NCI-H1417 (cell line): ENCODE measurements around the gene SBDS.
"Not testable (repeated sequence)": the region's sequence is repeated elsewhere in the genome, so short reads cannot be mapped to it uniquely, and the experiment has no call there.

Experiments
- DNase-seq, 3 experiments: peaks; one replicate each; lab custom pipeline; 2025; lab: John Stamatoyannopoulos, UW

SBDS gene

DNA sequence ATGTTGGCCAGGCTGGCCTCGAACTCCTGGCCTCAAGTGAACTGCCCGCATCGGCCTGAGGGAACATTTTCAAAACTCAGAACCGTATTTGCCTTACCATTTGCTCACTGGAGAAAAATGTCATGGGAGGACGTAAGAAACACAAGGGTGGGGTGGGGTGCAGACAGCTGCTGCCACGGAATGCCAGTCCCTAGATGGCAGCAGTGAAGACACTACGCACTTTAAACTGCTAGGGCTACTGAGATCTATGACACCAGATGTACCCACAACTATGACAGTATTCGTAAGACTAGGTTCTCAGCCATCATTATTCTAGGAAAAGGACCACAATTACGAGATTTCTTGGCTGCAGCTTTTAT lies 716 bp downstream of the SBDS start:
- peak in 2 of 3 experiments; percentile 70 to 72 for DNase-seq

DNA sequence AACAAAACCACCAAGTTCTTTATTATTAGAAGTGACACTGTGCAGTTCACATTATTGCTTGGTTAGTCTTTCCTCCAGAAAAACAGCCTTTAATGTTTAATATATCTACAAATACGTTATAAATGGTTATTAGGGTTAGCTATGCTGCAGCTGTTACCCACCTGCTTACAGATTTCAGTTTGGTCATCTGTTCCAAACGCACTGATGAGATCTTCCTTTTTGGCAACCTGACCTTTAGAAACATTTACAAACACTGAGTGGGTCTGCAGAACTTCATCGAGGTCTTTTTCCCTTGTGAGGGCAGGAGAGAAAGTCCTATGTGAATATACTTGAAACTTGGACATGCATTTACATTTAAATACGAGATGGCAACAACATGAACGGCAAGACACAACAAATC lies 1.3 kb downstream of the SBDS start:
- not testable (repeated sequence) for DNase-seq

DNA sequence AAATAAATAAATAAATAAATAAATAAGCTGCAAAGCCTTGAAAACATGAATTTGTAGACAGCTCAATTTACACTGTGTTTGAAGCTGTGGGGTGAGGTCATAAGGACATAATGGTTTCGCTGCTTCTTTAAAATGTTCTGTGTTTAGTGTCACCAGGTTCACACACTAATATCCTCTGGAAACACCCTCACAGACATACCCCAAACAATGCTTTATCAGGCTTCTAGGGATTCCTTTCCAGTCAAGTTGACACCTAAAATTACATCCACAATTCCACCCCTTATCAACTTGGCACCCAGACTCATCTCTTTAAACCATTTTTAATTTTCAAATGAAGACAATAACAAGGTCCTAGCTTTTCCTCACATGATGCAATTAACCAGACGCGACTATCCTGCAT lies 5.8 kb downstream of the SBDS start:
- DNase-seq = not testable (repeated sequence)

DNA sequence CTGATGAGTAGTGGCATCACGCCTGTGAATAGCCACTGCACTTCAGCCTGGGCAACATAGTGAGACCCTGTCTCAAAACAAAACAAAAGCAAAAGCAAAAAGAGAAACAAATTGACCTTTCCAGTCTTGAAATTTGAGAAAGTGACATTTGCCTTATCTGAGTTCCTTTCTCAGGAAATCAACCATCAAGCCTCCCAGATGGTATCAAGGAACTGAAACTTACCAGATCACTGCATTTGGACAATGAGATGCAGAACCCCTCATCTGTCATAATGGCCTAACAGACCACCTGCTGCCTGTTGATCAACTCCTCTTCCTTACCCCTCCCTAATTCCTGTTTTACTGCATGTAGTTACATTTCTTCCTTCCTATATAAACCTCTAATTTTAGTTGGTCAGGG lies 15.1 kb downstream of the SBDS start:
- not testable (repeated sequence) for DNase-seq

DNA sequence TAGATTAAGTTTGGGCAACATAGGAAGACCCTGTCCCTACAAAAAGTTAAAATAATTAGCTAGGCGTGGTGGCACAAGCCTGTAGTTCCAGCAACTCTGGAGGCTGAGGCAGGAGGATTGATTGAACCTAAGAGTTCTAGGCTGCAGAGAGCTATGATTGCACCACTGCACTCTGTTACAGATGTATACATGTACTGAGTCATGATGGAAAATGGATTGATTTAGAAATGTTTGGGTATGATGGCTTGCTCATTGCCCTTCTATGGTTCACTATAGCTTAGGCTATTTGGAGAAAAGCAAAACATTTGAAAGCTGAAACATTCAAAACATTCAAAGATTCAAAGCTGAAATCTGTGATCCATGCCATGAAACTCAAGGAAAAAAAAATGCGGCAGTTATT lies 16.4 kb downstream of the SBDS start:
- not testable (repeated sequence) for DNase-seq

DNA sequence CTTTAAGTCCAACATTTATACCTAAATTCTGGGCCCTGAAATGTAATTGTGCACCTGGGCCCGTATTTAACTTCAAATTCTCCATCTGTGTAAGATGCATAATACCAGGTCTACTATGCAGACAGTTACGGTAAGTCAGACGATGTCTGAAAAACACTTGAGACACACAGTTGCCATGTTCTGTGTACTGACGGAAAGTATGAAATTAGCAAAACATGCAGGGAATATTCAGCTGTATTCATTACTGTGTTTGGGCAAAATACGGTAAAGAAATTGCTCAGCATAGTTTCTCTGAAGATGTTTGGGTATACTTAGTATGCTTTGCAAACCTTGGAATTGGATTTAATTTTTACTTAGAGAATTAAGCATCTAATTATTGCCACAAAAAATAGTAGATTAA lies 17.1 kb downstream of the SBDS start:
- not testable (repeated sequence) for DNase-seq

DNA sequence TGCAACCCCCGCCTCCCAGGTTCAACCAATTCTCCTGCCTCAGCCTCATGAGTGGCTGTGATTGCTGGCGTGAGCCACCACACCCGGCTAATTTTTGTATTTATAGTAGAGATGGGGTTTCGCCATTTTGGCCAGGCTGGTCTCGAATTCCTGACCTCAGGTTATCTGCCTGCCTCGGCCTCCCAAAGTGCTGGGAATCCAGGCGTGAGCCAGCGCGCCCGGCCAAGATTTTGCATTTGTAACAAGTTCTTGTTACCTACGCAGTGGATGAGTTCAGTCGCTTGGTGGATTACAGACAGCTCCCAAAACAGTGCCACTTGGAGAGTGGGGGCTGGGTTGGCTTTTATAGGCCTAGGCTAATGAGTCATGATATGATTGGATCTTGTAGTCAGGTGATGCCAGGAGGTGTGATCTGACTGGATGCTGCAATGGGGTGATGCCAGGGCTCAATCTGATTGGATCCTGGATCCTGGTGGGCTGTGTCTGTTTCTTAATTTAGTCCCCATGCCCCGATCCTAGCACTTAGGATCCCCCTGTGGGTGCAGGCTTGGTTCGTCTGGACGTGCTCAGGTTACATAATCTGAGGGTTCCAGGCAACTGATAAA lies 20.3 kb downstream of the SBDS start:
- DNase-seq = no peak

DNA sequence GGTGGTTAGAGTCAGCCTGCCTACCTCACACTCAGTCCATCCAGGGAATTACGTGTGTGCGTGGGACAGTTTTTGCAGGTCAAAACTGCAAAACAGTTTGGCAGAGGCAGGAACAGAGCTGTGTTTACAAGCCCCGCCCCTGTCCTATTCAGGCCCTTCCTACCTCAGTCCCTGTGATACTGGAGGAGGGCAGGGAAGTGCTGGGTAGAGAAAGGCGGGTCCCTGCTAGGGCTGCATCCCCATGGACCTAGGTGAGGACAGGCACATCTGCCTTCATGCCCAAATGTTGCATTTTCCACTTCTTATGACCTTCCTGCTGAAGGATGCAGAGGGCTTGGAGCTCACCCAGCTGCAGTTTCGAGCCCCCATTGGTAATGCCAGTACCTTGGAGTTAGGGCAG lies 25.1 kb downstream of the SBDS start:
- no peak for DNase-seq

DNA sequence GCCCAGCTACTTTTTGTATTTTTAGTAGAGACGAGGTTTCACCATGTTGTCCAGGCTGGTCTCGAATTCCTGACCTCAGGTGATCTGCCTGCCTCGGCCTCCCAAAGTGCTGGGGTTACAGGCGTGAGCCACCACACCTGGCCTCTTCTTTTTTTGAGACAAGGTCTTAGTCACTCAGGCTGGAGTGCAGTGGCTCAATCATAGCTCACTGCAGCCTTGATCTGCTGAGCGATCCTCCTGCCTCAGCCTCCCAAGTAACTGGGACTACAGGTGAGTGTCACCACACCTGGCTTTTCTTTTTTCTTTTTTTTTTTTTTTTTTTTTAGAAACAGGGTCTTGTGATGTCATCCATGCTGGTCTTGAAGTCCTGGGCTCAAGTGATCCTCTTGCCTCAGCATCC lies 26.4 kb downstream of the SBDS start:
- DNase-seq = not testable (repeated sequence)

DNA sequence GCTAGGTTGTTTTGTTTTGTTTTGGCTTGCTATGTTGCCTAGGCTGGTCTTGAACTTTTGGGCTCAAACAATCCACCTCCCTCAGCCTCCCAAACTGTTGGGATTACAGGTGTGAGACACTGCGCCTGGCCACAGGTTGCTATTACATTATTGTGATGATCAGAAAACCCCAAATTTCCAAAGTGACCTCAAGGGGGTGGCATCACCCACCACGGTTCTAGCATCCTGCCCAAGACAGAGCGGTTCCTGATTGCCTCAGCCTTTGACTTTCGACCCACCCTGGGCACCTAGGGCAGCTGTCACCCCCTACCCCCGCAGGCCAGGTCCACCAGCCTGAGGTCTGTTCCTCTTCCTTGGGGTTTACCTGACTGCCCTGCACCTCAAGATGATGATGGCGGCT lies 28.4 kb downstream of the SBDS start:
- no peak for DNase-seq

DNA sequence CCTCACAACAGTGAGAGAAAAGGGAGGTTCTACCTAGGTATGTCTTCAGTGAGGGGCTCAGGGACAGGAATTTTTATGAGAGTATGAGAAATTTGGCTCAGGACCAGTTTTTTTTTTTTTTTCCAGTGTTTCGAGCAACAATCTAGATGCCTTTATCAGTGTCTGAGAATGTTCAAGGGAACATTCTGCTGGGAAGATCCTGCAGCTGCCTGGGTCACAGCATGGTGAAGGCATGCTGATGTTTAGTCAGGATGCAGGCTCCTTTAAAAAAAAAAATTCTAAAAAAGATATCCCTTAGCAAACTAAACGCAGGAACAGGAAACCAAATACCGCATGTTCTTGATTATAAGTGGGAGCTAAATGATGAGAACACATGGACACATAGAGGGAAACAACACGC lies 31.0 kb downstream of the SBDS start:
- DNase-seq = no peak

DNA sequence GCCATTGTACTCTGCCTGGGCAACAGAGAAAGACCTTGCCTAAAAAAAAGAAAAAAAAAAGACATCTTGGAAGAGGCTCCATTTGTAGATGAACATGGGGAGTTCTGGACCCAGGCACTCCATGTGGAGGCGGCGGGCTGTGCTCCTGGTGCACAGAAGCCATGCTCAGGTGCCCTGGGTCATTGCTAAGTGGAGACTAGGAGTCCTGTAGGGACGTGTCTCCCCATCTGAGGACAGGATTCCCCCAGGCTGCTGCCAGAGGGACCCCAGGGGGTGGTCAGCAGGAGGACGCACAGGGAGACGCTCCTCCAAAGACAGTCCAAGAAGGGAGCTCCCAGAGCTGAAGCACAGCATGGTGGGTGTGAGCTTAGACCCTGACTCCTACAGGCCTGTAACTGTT lies 34.3 kb downstream of the SBDS start:
- no peak for DNase-seq

DNA sequence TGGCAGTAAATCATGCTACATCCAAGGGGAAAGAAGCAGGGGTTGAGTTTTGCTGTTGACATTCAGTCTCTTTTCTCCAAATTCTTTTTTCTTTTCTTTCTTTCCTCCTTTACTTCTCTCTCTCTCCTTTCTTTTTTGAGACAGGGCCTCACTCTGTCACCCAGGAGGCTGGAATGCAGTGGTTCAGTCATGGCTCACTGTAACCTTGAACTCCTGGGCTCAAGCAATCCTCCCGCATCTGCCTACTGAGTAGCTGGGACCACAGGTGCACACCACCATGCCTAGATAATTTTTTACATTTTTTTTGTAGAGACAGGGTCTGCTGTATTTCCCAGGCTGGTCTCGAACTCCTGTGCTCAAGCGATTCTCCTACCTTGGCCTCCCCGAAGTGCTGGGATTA lies 35.2 kb downstream of the SBDS start:
- DNase-seq = no peak

DNA sequence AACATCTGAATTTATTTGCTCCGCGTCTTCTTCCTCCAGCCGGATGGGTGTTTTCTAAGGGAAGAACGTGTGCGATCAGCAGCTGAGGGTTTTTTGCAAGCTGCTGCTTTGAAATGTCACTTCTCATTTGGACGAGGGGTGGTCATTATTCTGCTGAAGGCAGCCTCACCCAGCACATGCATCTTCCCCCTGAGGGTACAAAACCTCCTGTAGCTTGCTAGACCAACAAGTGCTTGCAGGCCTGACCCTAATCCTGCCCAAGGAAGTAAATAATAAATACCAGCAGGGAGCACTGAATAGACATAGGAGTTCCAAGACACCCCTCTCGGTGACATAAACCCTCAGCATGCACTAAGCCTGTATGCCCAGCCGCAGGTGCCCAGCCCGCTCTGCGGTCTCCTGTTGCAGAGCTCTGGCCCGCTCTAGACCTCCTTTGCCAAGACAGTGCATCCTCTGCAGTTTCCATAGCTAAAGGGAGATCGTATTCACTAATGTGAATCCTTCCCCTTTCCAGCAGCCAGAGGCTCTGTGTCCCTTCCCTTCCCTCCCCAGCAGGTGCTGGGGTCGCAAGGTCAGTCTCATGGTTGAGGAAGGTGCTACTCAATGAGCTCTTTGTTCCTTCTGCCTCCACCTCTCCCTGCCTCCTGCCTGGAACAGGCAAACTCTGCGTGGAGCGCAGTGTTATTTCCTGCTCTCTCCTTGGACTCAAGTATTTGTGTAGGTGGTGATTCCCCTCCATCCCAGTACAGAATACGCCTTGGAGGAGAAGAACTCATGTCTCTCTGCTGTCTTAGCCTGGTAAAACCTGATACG lies 36.6 kb downstream of the SBDS start:
- no peak for DNase-seq

DNA sequence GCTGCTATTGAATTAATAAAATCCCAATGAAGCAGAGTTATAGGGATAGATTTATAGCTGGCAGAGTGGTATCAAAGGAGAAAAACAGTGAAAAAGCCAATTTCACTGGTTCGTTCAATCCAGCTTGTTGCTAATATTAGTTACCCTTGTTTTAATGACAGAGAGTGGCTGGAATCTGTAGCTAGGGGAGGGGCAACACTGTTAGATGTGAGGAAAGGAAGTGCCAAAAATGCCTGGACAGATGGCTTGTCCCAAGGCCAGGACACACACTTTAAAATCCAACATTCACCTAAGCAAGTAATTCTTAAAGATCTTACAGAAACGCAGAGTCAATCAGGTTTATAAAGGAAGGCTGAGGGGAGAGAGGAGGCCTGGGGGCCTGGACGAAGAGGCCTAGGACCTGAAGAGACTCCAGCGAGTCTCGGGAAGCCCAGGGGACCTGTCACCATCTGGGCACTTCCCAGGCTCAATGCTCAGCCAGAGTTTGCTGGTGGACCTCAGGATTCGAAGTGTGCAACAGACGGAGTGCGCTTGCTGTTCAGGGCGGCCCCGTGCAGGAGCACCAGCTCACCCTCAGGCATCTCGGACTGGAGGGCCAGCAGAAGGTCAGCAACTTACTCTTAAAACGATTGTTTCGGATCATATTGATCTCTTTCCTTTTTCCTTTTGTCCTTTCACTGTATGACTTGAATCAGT lies 37.6 kb downstream of the SBDS start:
- no peak for DNase-seq

DNA sequence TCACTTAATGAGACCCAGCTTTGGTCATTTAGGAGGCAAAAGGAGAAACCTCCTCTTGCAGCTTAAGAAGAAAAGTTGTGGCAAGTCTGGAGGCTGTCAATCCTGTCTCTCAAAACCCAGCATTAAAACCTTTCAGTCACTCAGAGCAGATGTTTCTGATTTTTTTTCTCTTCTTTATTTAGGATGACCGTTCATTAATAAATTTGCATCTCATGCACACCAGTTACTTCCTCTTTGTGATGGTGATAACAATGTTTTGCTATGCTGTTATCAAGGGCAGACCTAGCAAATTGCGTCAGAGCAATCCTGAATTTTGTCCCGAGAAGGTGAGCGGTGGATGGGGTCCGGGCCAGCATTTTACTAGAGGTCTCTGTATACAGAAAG lies 42.4 kb downstream of the SBDS start:
- DNase-seq = no peak

DNA sequence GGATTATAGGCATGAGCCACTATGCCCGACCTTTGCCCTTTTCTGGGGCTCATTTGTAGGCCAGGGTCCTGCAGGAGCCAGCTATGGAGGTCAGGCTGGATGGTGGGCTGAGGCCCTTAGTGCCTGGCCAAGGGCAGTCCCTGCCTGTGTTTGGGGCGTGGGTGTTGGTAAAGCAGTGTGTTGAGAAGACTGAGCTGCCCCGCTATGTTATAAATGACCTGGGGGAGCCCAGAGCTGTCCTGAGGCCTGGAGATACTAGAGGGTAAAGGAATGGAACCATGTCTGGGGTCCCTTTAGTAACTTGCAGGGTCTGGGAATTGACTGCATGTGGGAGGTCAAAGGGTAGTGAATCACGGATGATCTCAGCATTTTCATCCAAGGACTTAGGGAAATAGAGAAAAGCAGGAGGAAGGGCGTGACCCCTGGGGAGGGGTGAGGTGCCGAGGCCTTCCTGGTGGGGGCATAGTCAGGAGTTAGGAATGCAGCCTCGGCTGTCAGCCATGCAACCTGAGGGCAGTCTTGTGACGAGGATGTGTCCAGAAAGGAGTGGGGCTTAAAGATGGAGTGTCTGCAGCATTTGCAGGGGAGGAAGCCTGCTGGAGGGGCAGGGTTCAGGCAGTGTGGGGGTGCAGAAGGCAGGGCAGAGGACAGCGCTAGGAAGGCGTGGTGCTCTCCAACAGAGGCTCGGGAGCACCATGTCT lies 42.9 kb downstream of the SBDS start:
- no peak for DNase-seq

DNA sequence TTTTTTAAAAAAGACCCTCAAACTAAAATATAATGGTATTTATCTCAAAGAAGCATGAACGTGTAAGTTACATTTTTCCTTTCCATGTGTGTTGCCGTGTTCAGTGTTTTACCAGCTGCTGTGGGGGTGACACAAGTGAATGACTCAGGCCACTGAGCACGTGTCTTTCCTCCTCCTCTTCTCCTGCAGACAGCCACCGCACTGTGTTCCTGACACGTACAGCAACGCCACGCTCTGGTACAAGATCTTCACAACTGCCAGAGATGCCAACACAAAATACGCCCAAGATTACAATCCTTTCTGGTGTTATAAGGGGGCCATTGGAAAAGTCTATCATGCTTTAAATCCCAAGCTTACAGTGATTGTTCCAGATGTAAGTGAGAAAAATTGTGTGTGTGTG lies 44.6 kb downstream of the SBDS start:
- no peak for DNase-seq

DNA sequence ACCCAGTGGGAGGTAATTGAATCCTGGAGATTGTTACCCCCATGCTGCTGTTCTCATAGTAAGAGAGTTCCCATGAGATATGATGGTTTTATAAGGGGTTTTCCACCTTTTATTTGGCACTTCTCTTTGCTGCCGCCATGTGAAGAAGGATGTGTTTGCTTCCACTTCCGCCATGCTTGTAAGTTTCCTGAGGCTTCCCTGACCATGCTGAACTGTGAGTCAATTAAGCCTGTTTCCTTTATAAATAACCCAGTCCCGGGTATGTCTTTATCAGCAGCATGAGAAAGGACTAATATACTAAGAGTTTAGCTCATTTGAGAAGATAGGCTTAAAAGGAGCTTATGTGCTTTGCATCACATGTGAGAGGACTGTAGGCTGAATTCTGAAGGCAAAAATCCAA lies 45.1 kb downstream of the SBDS start:
- no peak for DNase-seq

DNA sequence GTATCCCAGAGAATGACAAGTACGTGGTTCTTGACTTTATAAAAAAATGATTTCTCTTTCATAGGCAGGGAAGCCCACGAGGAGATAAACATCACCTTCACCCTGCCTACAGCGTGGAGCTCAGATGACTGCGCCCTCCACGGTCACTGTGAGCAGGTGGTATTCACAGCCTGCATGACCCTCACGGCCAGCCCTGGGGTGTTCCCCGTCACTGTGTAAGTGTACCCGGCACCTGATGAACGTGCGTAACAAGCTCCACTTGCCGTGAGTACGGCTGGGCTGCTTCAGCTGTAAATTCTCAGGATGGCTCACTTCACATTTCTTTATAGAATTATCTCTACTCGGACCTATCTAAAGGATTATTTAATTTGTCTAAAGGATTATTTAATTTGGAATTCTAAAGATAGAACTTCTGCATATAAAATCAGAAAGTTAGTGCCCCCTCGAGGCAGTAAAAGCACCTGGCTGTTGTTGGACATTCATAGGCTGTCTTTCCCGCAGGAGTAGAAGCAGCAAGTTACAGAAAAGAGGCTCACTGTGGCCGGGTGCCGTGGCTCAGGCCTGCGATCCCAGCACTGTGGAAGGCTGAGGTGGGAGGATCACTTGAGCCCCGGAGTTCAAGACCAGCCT lies 46.8 kb downstream of the SBDS start:
- no peak for DNase-seq

DNA sequence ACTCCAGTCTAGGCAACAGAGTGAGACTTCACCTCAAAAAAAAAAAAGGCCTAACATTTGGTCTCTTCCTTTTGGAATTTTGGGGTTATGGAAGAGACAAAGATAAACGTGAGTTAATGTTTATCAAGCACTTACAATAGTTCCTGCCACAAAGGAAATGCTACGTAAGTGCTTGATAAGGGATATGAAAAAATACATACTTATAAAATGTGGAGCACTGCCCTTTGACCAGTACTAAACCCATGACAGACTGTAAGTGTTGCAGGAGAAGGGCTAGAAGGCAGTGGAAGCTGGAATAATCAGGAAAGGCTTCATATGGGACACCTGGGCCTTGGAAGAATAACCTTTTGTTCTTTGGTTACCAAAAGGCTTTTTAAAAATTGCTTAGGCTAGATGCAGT lies 48.8 kb downstream of the SBDS start:
- no peak for DNase-seq

DNA sequence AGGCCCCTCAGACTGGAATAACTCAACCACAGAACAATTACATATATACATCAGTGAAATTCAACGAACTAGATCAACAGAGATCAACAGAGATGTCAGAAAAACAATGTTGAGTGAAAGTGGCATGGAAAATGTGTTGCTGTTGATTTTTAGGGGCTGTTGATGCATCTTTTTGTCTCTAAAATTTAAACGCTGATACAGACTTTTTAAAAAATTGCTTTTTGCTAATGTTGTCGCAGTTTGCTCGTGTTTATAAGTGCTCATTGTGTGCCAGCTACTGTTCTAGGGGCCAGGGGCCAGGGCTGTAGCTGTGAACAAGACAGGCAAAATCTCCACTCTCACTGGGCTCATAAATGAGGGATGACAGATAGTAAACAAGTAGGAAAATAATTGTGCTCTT lies 56.1 kb downstream of the SBDS start:
- no peak for DNase-seq
